Neural cell (in vitro differentiated cells): ENCODE results near the gene NTN3. TPM values are rescaled to one million over a fixed set of nuclear protein-coding genes. Genes with fewer than 3 reads are reported as not detected.

ENCODE experiments used
- H2AFZ ChIP-seq: fragments of 200-600, 300-800 bp; sonication (generic), shearing (Covaris generic); 2 replicates; pipeline ENCODE4 v1.6.0; 2014; ENCODE audit warnings: low read depth, mild to moderate bottlenecking, antibody characterized with exemption, low read length, moderate library complexity
- H3F3A ChIP-seq: fragments of 200-600 bp; shearing (Covaris generic); 2 replicates; pipeline ENCODE4 v1.6.1; 2016; ENCODE audit warnings: mild to moderate bottlenecking, moderate library complexity, mixed read lengths, antibody characterized with exemption, low read length; ENCODE audit not compliant: insufficient read depth, poor library complexity, severe bottlenecking
- H3K27ac ChIP-seq: fragments of 200-600, 300-800 bp; sonication (generic), shearing (Covaris generic); 2 replicates; pipeline ENCODE4 v1.5.1; 2014; ENCODE audit warnings: mild to moderate bottlenecking, low read length, moderate library complexity
- H3K27me3 ChIP-seq: fragments of 300-800, 200-600 bp; sonication (generic), shearing (Covaris generic); 2 replicates; pipeline ENCODE4 v1.6.0; 2014; ENCODE audit warnings: mild to moderate bottlenecking, low read depth, low read length, moderate library complexity; ENCODE audit not compliant: insufficient read depth
- H3K36me3 ChIP-seq: fragments of 300-800, 200-600 bp; sonication (generic), shearing (Covaris generic); 2 replicates; pipeline ENCODE4 v1.5.1; 2014; ENCODE audit warnings: mild to moderate bottlenecking, antibody characterized with exemption, low read length, moderate library complexity; ENCODE audit not compliant: insufficient read depth
- H3K4me2 ChIP-seq: fragments of 300-800, 200-600 bp; sonication (generic), shearing (Covaris generic); 2 replicates; pipeline ENCODE4 v1.6.0; 2014; ENCODE audit warnings: mild to moderate bottlenecking, low read length
- H3K4me3 ChIP-seq: fragments of 300-800, 200-600 bp; sonication (generic), shearing (Covaris generic); 2 replicates; pipeline ENCODE4 v1.5.1; 2014; ENCODE audit warnings: mild to moderate bottlenecking, low read length, moderate library complexity
- H3K79me2 ChIP-seq: fragments of 200-600 bp; shearing (Covaris generic); replicated peaks from 2 replicates; pipeline ENCODE4 v1.6.0; 2014; ENCODE audit warnings: mild to moderate bottlenecking, low read length, moderate library complexity; ENCODE audit not compliant: insufficient read depth
- H3K9ac ChIP-seq: fragments of 300-800, 200-600 bp; sonication (generic), shearing (Covaris generic); 2 replicates; pipeline ENCODE4 v1.6.1; 2016; ENCODE audit warnings: mild to moderate bottlenecking, low read length, mixed read lengths
- H3K9me2 ChIP-seq: fragments of 200-600 bp; shearing (Covaris generic); 2 replicates; pipeline ENCODE4 v1.6.1; 2016; ENCODE audit warnings: mild to moderate bottlenecking, low read length, mixed read lengths; ENCODE audit not compliant: insufficient read depth
- H3K9me3 ChIP-seq: fragments of 200-600, 300-800 bp; sonication (generic), shearing (Covaris generic); 2 replicates; pipeline ENCODE4 v1.6.1; 2016; ENCODE audit warnings: mild to moderate bottlenecking, mixed run types, low read length, moderate library complexity, mixed read lengths
- H4K20me1 ChIP-seq: fragments of 200-600 bp; shearing (Covaris generic); 2 replicates; pipeline ENCODE4 v1.6.1; 2016; ENCODE audit warnings: mild to moderate bottlenecking, mixed run types; ENCODE audit not compliant: insufficient read depth
- CTCF ChIP-seq: fragments of 450-650 bp; IDR thresholded peaks from 2 replicates; pipeline ENCODE4 v1.5.1; 2014; ENCODE audit warnings: antibody characterized with exemption, mild to moderate bottlenecking, moderate library complexity; ENCODE audit not compliant: poor library complexity, severe bottlenecking
- EP300 ChIP-seq: fragments of 450-650 bp; conservative IDR thresholded peaks from 2 replicates; pipeline ENCODE4 v1.6.1; 2014; ENCODE audit warnings: antibody characterized with exemption, mild to moderate bottlenecking, moderate library complexity; ENCODE audit not compliant: poor library complexity, severe bottlenecking
- EZH2 ChIP-seq: fragments of 200-600, 300-800 bp; shearing (Covaris generic), sonication (generic); IDR thresholded peaks from 2 replicates; pipeline ENCODE4 v1.6.1; 2014; ENCODE audit warnings: antibody characterized with exemption, low read length, borderline replicate concordance, mild to moderate bottlenecking; ENCODE audit not compliant: insufficient read depth, poor library complexity, severe bottlenecking
- MXI1 ChIP-seq: fragments of 450-650 bp; conservative IDR thresholded peaks from 2 replicates; pipeline ENCODE4 v1.6.1; 2014; ENCODE audit warnings: antibody characterized with exemption, mild to moderate bottlenecking; ENCODE audit not compliant: poor library complexity, severe bottlenecking
- POLR2AphosphoS5 ChIP-seq: IDR thresholded peaks from 2 replicates; pipeline ENCODE4 v1.6.1; 2012
- RAD21 ChIP-seq: fragments of 450-650 bp; conservative IDR thresholded peaks from 2 replicates; pipeline ENCODE4 v1.6.1; 2014; ENCODE audit warnings: antibody characterized with exemption, mild to moderate bottlenecking, moderate library complexity
- REST ChIP-seq: IDR thresholded peaks from 2 replicates; pipeline ENCODE4 v1.6.1; 2012; ENCODE audit warnings: borderline replicate concordance
- SMC3 ChIP-seq: fragments of 450-650 bp; conservative IDR thresholded peaks from 2 replicates; pipeline ENCODE4 v1.6.1; 2014; ENCODE audit warnings: antibody characterized with exemption, mild to moderate bottlenecking, moderate library complexity; ENCODE audit not compliant: poor library complexity
- TAF1 ChIP-seq: IDR thresholded peaks from 2 replicates; pipeline ENCODE4 v1.6.1; 2012; ENCODE audit warnings: low read depth
- polyA plus RNA-seq: library from polyadenylated mRNA; depleted of rRNA; stranded (reverse); fragments of >200 nt; gene quantifications from 2 replicates; pipeline ENCODE4 v1.2.3, GENCODE V29; 2014

The NTN3 gene
- polyA plus RNA-seq, 1 donor from 2014 or later: 1.2 TPM

GRCh38 chr16:2456551-2457153, 14.4 kb upstream of the NTN3 start:
- Histone ChIP-seq H4K20me1 (no peaks in the 10 kb centered on the region), H3F3A (no peaks in the 10 kb centered on the region), H3K79me2 (no peaks in the 10 kb centered on the region), H2AFZ (no peak overlapping the region), H3K27me3 (no peaks in the 10 kb centered on the region), H3K36me3 (no peaks in the 10 kb centered on the region), H3K9me2 (no peaks in the 10 kb centered on the region), H3K27ac (no peak overlapping the region), H3K4me2 (no peak overlapping the region), H3K9ac (no peak overlapping the region), H3K4me3 (no peak overlapping the region), H3K9me3 (no peaks in the 10 kb centered on the region)
- TF ChIP-seq RAD21: no peak
- no peak for TF ChIP-seq CTCF
- no peak for TF ChIP-seq POLR2AphosphoS5
- TF ChIP-seq REST: no peak
- no peak for TF ChIP-seq EP300
- no peak for TF ChIP-seq EZH2
- no peak for TF ChIP-seq TAF1
- TF ChIP-seq MXI1: no peak
- TF ChIP-seq SMC3: no peak

- Histone ChIP-seq H3K9me3 (no peaks in the 10 kb centered on the region), H4K20me1 (no peaks in the 10 kb centered on the region), H3K27me3 (no peaks in the 10 kb centered on the region), H3K27ac (no peak overlapping the region), H3K79me2 (no peaks in the 10 kb centered on the region), H3K4me3 (no peak overlapping the region), H3K36me3 (no peaks in the 10 kb centered on the region), H3F3A (no peaks in the 10 kb centered on the region), H2AFZ (no peak overlapping the region), H3K9ac (no peak overlapping the region), H3K4me2 (no peak overlapping the region), H3K9me2 (no peaks in the 10 kb centered on the region)
- no peak for TF ChIP-seq TAF1
- TF ChIP-seq REST: no peak
- TF ChIP-seq CTCF: no peak
- no peak for TF ChIP-seq SMC3
- TF ChIP-seq EZH2: no peak
- no peak for TF ChIP-seq RAD21
- TF ChIP-seq POLR2AphosphoS5: no peak
- no peak for TF ChIP-seq MXI1
- TF ChIP-seq EP300: no peak
Measured at GRCh38 chr16:2457267-2457666, 13.8 kb upstream of the NTN3 start.
